Fibroblast of the aortic adventitia (primary cell): ENCODE measurements around the gene PNCK. TPM values are rescaled to one million over a fixed set of nuclear protein-coding genes. Genes with fewer than 3 reads are reported as not detected.

Source experiments
- DNase-seq: peaks from one replicate; pipeline ENCODE4 v3.0.0-alpha.2; 2010; ENCODE audit warnings: low read depth
- H3K4me3 ChIP-seq: 2 replicates; pipeline ENCODE4 v1.5.1; 2011; ENCODE audit warnings: low read depth, mild to moderate bottlenecking, control low read depth, low read length, moderate library complexity
- CTCF ChIP-seq: IDR thresholded peaks from 2 replicates; pipeline ENCODE4 v1.5.1; 2011; ENCODE audit warnings: mild to moderate bottlenecking, low read length, control low read depth, inconsistent platforms; ENCODE audit not compliant: insufficient read depth
- total RNA-seq: library from RNA; depleted of rRNA; stranded (reverse); fragments of >200 nt; gene quantifications from 2 replicates; pipeline ENCODE4 v1.2.3, GENCODE V29; 2012; ENCODE audit warnings: low replicate concordance

PNCK gene
- total RNA-seq, 1 donor: not detected

GRCh38 chrX:153632595-153632946, 41.0 kb downstream of the PNCK start:
- TF ChIP-seq CTCF: no peak
- no peak overlapping the region for H3K4me3 ChIP-seq
- DNase-seq: no peak

GRCh38 chrX:153631907-153632594, 41.6 kb downstream of the PNCK start:
- H3K4me3 ChIP-seq: no peak overlapping the region
- DNase-seq: no peak
- TF ChIP-seq CTCF: no peak

- DNase-seq: no peak
- H3K4me3 ChIP-seq: no peak overlapping the region
- no peak for TF ChIP-seq CTCF
Observed at GRCh38 chrX:153631346-153631745, 42.3 kb downstream of the PNCK start.

GRCh38 chrX:153628665-153629064, 44.9 kb downstream of the PNCK start:
- H3K4me3 ChIP-seq: no peak overlapping the region
- no peak for TF ChIP-seq CTCF
- no peak for DNase-seq

GRCh38 chrX:153628129-153628528, 45.5 kb downstream of the PNCK start:
- no peak for DNase-seq
- H3K4me3 ChIP-seq: no peak overlapping the region
- TF ChIP-seq CTCF: no peak

GRCh38 chrX:153627675-153628111, 45.9 kb downstream of the PNCK start:
- H3K4me3 ChIP-seq: no peak overlapping the region
- no peak for DNase-seq
- no peak for TF ChIP-seq CTCF
